Kidney (tissue), 14 donors: ENCODE results near the gene DRG2. TPM values are rescaled to one million over a fixed set of nuclear protein-coding genes. Genes with fewer than 3 reads are reported as not detected.
A peak's percentile ranks its signal among the peaks of the same experiment; 100 is the strongest.

ENCODE experiments used
- DNase-seq, 5 donors: peaks; one replicate each; pipeline ENCODE4 v3.0.0-alpha.2; 2013 to 2020
- FAIRE-seq: peaks from 2 replicates; lab custom pipeline; 2012; peaks lifted over from hg19 to GRCh38; lab: Jason Lieb, UNC
- H3K27ac ChIP-seq, 2 donors: one replicate each; pipeline ENCODE4 v1.7.0; 2013; ENCODE audit warnings: low read depth in 2 of 2, low read length in 2 of 2, inconsistent platforms in 1 of 2
- H3K27me3 ChIP-seq: one replicate; pipeline ENCODE4 v1.7.1; 2013; ENCODE audit warnings: low read length, inconsistent platforms; ENCODE audit not compliant: control insufficient read depth, insufficient read depth
- H3K36me3 ChIP-seq, 3 donors: one replicate each; pipeline versions ENCODE4 v1.7.0 to v1.7.1; 2013; ENCODE audit warnings: low read length in 3 of 3, control low read depth in 1 of 3, inconsistent platforms in 1 of 3; ENCODE audit not compliant: insufficient read depth in 3 of 3, control insufficient read depth in 2 of 3
- H3K4me1 ChIP-seq, 3 donors: one replicate each; pipeline versions ENCODE4 v1.7.0 to v1.7.1; 2013; ENCODE audit warnings: low read length in 3 of 3, inconsistent platforms in 1 of 3, low read depth in 1 of 3; ENCODE audit not compliant: control insufficient read depth in 2 of 3, insufficient read depth in 2 of 3
- H3K4me3 ChIP-seq, 3 donors: one replicate each; pipeline versions ENCODE4 v1.7.0 to v1.8.1; 2013; ENCODE audit warnings: low read length in 3 of 3, control low read depth in 1 of 3, inconsistent platforms in 1 of 3
- H3K9ac ChIP-seq, 3 donors: one replicate each; pipeline versions ENCODE4 v1.7.0 to v1.7.1; 2013; ENCODE audit warnings: low read length in 3 of 3, control low read depth in 1 of 3, inconsistent platforms in 1 of 3
- H3K9me3 ChIP-seq, 3 donors: one replicate each; pipeline versions ENCODE4 v1.7.0 to v1.7.1; 2013; ENCODE audit warnings: low read length in 3 of 3, control low read depth in 1 of 3, inconsistent platforms in 1 of 3; ENCODE audit not compliant: control insufficient read depth in 2 of 3, insufficient read depth in 1 of 3
- CTCF ChIP-seq: IDR thresholded peaks from 3 replicates; pipeline ENCODE4 v1.5.1; 2012; ENCODE audit warnings: mild to moderate bottlenecking, moderate library complexity, borderline replicate concordance; ENCODE audit not compliant: insufficient read depth; ENCODE audit errors: extremely low read depth
- intact Hi-C: fragments of 100-400 bp; cut with DNase I; formaldehyde crosslinking; loops from one replicate; pipeline ENCODE4 v1.11.1; 2022
- polyA plus RNA-seq: library from polyadenylated mRNA; stranded (reverse); fragments of 350-450 nt; fragmentation: Illumina TruSeq; extraction: RNeasy Lipid Tissue Mini Kit (QIAGEN cat#74804); gene quantifications from one replicate; pipeline ENCODE4 v1.2.3, GENCODE V29; 2014; ENCODE audit warnings: low read depth, low replicate concordance; ENCODE audit not compliant: insufficient read depth
- total RNA-seq: library from RNA; stranded (reverse); fragmentation: NEBNext Ultra II Directional; extraction: Animal tissue kit (Norgen Biotek cat#: 25700); gene quantifications from one replicate; pipeline ENCODE4 v1.2.1, GENCODE V29; 2021
- donor health status: control.
- donor health status: control.
- donor health status: control.
- donor health status: control.
- donor health status: control.
- donor health status: DM: yes; HTN: yes; CAD: no.
- donor health status: Normal renal cell carcinoma (clear cell type).

Gene DRG2
- total and polyA plus RNA-seq, 2 donors from 2014 or later: 39.2 to 49.3 TPM

GRCh38 chr17:18120461-18121017, 32.8 kb downstream of the DRG2 start:
- no peak overlapping the region for H3K9ac ChIP-seq
- H3K27me3 ChIP-seq: no peaks in the 10 kb centered on the region
- H3K4me1 ChIP-seq: no peaks in the 10 kb centered on the region
- no peaks in the 10 kb centered on the region for H3K36me3 ChIP-seq
- no peak for TF ChIP-seq CTCF
- peaks cover 0 to 3% (median 0%) of the 10 kb centered on the region in 3 donors for H3K9me3 ChIP-seq
- no peak overlapping the region for H3K27ac ChIP-seq
- FAIRE-seq: no peak
- intact Hi-C loops: no loop called here
- no peak overlapping the region for H3K4me3 ChIP-seq
- DNase-seq: no peak

- FAIRE-seq: no peak
Measured at GRCh38 chr17:18121144-18121910, 33.6 kb downstream of the DRG2 start.

GRCh38 chr17:18122990-18123753, 35.4 kb downstream of the DRG2 start:
- H3K36me3 ChIP-seq: no peaks in the 10 kb centered on the region
- FAIRE-seq: no peak
- intact Hi-C loops: no loop called here
- H3K4me3 ChIP-seq: no peak overlapping the region
- no peaks in the 10 kb centered on the region for H3K4me1 ChIP-seq
- no peak overlapping the region for H3K9ac ChIP-seq
- peak in 4 of 5 donors; percentile 49 to 70 (median 58) for DNase-seq
- no peak for TF ChIP-seq CTCF
- peaks cover 0 to 3% (median 0%) of the 10 kb centered on the region in 3 donors for H3K9me3 ChIP-seq
- H3K27me3 ChIP-seq: no peaks in the 10 kb centered on the region
- H3K27ac ChIP-seq: no peak overlapping the region

More at GRCh38 chr17:18121144-18121910, 33.6 kb downstream of the DRG2 start:
- H3K9me3 ChIP-seq: peaks cover 0 to 3% (median 0%) of the 10 kb centered on the region in 3 donors
- H3K27me3 ChIP-seq: no peaks in the 10 kb centered on the region
- H3K4me1 ChIP-seq: no peaks in the 10 kb centered on the region
- no peak overlapping the region for H3K4me3 ChIP-seq
- no peak overlapping the region for H3K9ac ChIP-seq
- H3K36me3 ChIP-seq: no peaks in the 10 kb centered on the region
- H3K27ac ChIP-seq: no peak overlapping the region
- intact Hi-C loops: no loop called here
- DNase-seq: no peak
- TF ChIP-seq CTCF: no peak
